Activated T-cell treated with anti-CD3 and anti-CD28 coated beads, Interleukin-2, amount 50 U/mL, for 72 hours (primary cell): Measurements from ENCODE around the gene ACER3. TPM values are rescaled to one million over a fixed set of nuclear protein-coding genes. Genes with fewer than 3 reads are reported as not detected.

Experiments
- ATAC-seq, 2 donors: fragments of 150-1000 bp; cut with Tn5 transposase; replicated peaks in 1 of 2; 2 replicates each; pipeline ENCODE4 v1.10.0; 2021; ENCODE audit warnings: moderate library complexity in 2 of 2, mild to moderate bottlenecking in 1 of 2
- DNase-seq, 2 donors: peaks; one replicate each; pipeline ENCODE4 v3.0.0; 2021 to 2022; ENCODE audit warnings: mixed read lengths in 1 of 2
- H3K27ac Mint-ChIP-seq: one replicate; pipeline ENCODE4 v1.8.0; 2022; ENCODE audit warnings: mild to moderate bottlenecking, moderate library complexity, mixed read lengths
- H3K27me3 Mint-ChIP-seq: one replicate; pipeline ENCODE4 v1.8.0; 2022; ENCODE audit warnings: low read depth, mixed read lengths
- H3K36me3 Mint-ChIP-seq, 2 donors: one replicate each; pipeline ENCODE4 v1.8.0; 2022; ENCODE audit warnings: mixed read lengths in 2 of 2, mild to moderate bottlenecking in 1 of 2; ENCODE audit not compliant: insufficient read depth in 2 of 2
- H3K4me1 Mint-ChIP-seq: one replicate; pipeline ENCODE4 v1.8.0; 2022; ENCODE audit warnings: low read depth, mixed read lengths
- H3K4me3 Mint-ChIP-seq, 2 donors: one replicate each; pipeline ENCODE4 v1.8.0; 2022; ENCODE audit warnings: mild to moderate bottlenecking in 2 of 2, mixed read lengths in 2 of 2, moderate library complexity in 2 of 2
- H3K9me3 Mint-ChIP-seq, 2 donors: one replicate each; pipeline ENCODE4 v1.8.0; 2022; ENCODE audit warnings: mixed read lengths in 2 of 2
- total RNA-seq, 2 donors: library from RNA; stranded (reverse); gene quantifications; one replicate each; pipeline ENCODE4 v1.2.3, GENCODE V29; 2022

ACER3 gene
- total RNA-seq, 2 donors from 2014 or later = 13.1 to 16.2 TPM

GRCh38 chr11:77062924-77063323 is 202.2 kb downstream of the ACER3 start:
- H3K9me3 Mint-ChIP-seq = peaks cover 2% of the 10 kb centered on the region in 2 donors
- H3K4me3 Mint-ChIP-seq = no peak overlapping the region
- no peaks in the 10 kb centered on the region for H3K27me3 Mint-ChIP-seq
- ATAC-seq (no peak), DNase-seq (no peak)
- H3K36me3 Mint-ChIP-seq = peaks cover 1 to 5% of the 10 kb centered on the region in 2 donors
- H3K27ac Mint-ChIP-seq = no peak overlapping the region
- H3K4me1 Mint-ChIP-seq = peaks cover 6% of the 10 kb centered on the region

- Mint-ChIP-seq H3K9me3 (peaks cover 2% of the 10 kb centered on the region in 2 donors), H3K4me3 (no peak overlapping the region), H3K4me1 (peaks cover 6% of the 10 kb centered on the region), H3K27me3 (no peaks in the 10 kb centered on the region), H3K27ac (no peak overlapping the region), H3K36me3 (peaks cover 1 to 5% of the 10 kb centered on the region in 2 donors)
- DNase-seq (no peak), ATAC-seq (no peak)
Measured at GRCh38 chr11:77063407-77063806, 202.7 kb downstream of the ACER3 start.

- Mint-ChIP-seq H3K36me3 (peaks cover 1 to 5% of the 10 kb centered on the region in 2 donors), H3K4me1 (peaks cover 6% of the 10 kb centered on the region), H3K4me3 (no peak overlapping the region), H3K9me3 (peaks cover 2% of the 10 kb centered on the region in 2 donors), H3K27me3 (no peaks in the 10 kb centered on the region), H3K27ac (no peak overlapping the region)
- DNase-seq (no peak), ATAC-seq (no peak)
Measured at GRCh38 chr11:77063861-77064260, 203.1 kb downstream of the ACER3 start.

GRCh38 chr11:77064648-77065217 is 204.0 kb downstream of the ACER3 start:
- Mint-ChIP-seq H3K27me3 (no peaks in the 10 kb centered on the region), H3K36me3 (peaks cover 1 to 5% of the 10 kb centered on the region in 2 donors), H3K9me3 (peaks cover 2% of the 10 kb centered on the region in 2 donors), H3K27ac (no peak overlapping the region), H3K4me1 (peaks cover 6% of the 10 kb centered on the region), H3K4me3 (no peak overlapping the region)
- no peak for ATAC-seq
- DNase-seq = no peak

- H3K27ac Mint-ChIP-seq = peak overlapping the region; percentile 56
- no peak for ATAC-seq
Measured at GRCh38 chr11:77065878-77066228, 205.1 kb downstream of the ACER3 start.

GRCh38 chr11:77066229-77067042 is 205.7 kb downstream of the ACER3 start, which contains the start of gene CAPN5:
CAPN5 (plus strand) TSS chr11:77066971; CDS start chr11:77084887, 17,916 bp downstream.
- Mint-ChIP-seq H3K4me1 (peaks cover 6% of the 10 kb centered on the region), H3K27ac (peak within 1 kb of the TSS; percentile 56), H3K27me3 (no peaks in the 10 kb centered on the region), H3K4me3 (peak within 1 kb of the TSS; percentile 90 to 91), H3K36me3 (peaks cover 1 to 5% of the 10 kb centered on the region in 2 donors), H3K9me3 (peaks cover 2% of the 10 kb centered on the region in 2 donors)
- ATAC-seq (peak; percentile 94 to 95), DNase-seq (peak; percentile 92 to 94)

More at GRCh38 chr11:77065878-77066228, 205.1 kb downstream of the ACER3 start:
- Mint-ChIP-seq H3K27me3 (no peaks in the 10 kb centered on the region), H3K4me1 (peaks cover 6% of the 10 kb centered on the region), H3K36me3 (peaks cover 1 to 5% of the 10 kb centered on the region in 2 donors), H3K4me3 (peak overlapping the region; percentile 90 to 91), H3K9me3 (peaks cover 2% of the 10 kb centered on the region in 2 donors)
- no peak for DNase-seq

GRCh38 chr11:77067861-77068443 is 207.2 kb downstream of the ACER3 start:
- Mint-ChIP-seq H3K27ac (no peak overlapping the region), H3K27me3 (no peaks in the 10 kb centered on the region), H3K36me3 (no peaks in the 10 kb centered on the region), H3K9me3 (no peaks in the 10 kb centered on the region), H3K4me3 (peak overlapping the region; percentile 60 to 91), H3K4me1 (peaks cover 17% of the 10 kb centered on the region)
- no peak for DNase-seq
- ATAC-seq = no peak

GRCh38 chr11:77068457-77069335 is 208.0 kb downstream of the ACER3 start:
- DNase-seq = no peak
- peaks cover 24% of the 10 kb centered on the region for H3K4me1 Mint-ChIP-seq

GRCh38 chr11:77069336-77069968 is 208.7 kb downstream of the ACER3 start:
- ATAC-seq = no peak
- no peak overlapping the region for H3K27ac Mint-ChIP-seq

More at GRCh38 chr11:77068457-77069335, 208.0 kb downstream of the ACER3 start:
- no peaks in the 10 kb centered on the region for H3K9me3 Mint-ChIP-seq
- no peak overlapping the region for H3K27ac Mint-ChIP-seq
- no peaks in the 10 kb centered on the region for H3K36me3 Mint-ChIP-seq
- ATAC-seq = no peak
- no peaks in the 10 kb centered on the region for H3K27me3 Mint-ChIP-seq
- peak overlapping the region in 1 of 2 donors; percentile 24 for H3K4me3 Mint-ChIP-seq

GRCh38 chr11:77069969-77070582 is 209.4 kb downstream of the ACER3 start:
- H3K9me3 Mint-ChIP-seq = no peaks in the 10 kb centered on the region

More at GRCh38 chr11:77069336-77069968, 208.7 kb downstream of the ACER3 start:
- Mint-ChIP-seq H3K4me1 (peaks cover 24% of the 10 kb centered on the region), H3K27me3 (no peaks in the 10 kb centered on the region), H3K36me3 (no peaks in the 10 kb centered on the region), H3K9me3 (no peaks in the 10 kb centered on the region), H3K4me3 (no peak overlapping the region)
- DNase-seq = no peak

GRCh38 chr11:77071077-77071476 is 210.4 kb downstream of the ACER3 start:
- Mint-ChIP-seq H3K36me3 (no peaks in the 10 kb centered on the region), H3K27ac (no peak overlapping the region), H3K9me3 (no peaks in the 10 kb centered on the region), H3K4me1 (peaks cover 20% of the 10 kb centered on the region), H3K27me3 (no peaks in the 10 kb centered on the region), H3K4me3 (no peak overlapping the region)
- DNase-seq = no peak
- no peak for ATAC-seq

More at GRCh38 chr11:77069969-77070582, 209.4 kb downstream of the ACER3 start:
- Mint-ChIP-seq H3K36me3 (no peaks in the 10 kb centered on the region), H3K27me3 (no peaks in the 10 kb centered on the region), H3K27ac (no peak overlapping the region), H3K4me3 (no peak overlapping the region), H3K4me1 (peaks cover 24% of the 10 kb centered on the region)
- ATAC-seq (no peak), DNase-seq (no peak)
